HuH-7 (cell line): ENCODE measurements around the gene HSPB9.

Experiments used
- DNase-seq: peaks from one replicate; pipeline ENCODE4 v3.0.0; 2011; ENCODE audit warnings: low spot score

The HSPB9 gene

GRCh38 chr17:42122371-42123303 is at the start of gene HSPB9:
TSS of gene HSPB9 (plus strand) at chr17:42122804. CDS start at chr17:42122851, 47 bp downstream.
- no peak for DNase-seq

GRCh38 chr17:42075789-42076188 is 46.8 kb upstream of the HSPB9 start:
- DNase-seq = no peak

GRCh38 chr17:42076797-42077559 is 45.6 kb upstream of the HSPB9 start:
- DNase-seq = no peak

- DNase-seq = no peak
Measured at GRCh38 chr17:42077755-42078154, 44.8 kb upstream of the HSPB9 start.

- DNase-seq = no peak
Measured at GRCh38 chr17:42078396-42079043, 44.1 kb upstream of the HSPB9 start.

- no peak for DNase-seq
Measured at GRCh38 chr17:42079541-42079940, 43.1 kb upstream of the HSPB9 start.

GRCh38 chr17:42081516-42082129 is 41.0 kb upstream of the HSPB9 start:
- DNase-seq = no peak

- no peak for DNase-seq
Measured at GRCh38 chr17:42087042-42087701, 35.4 kb upstream of the HSPB9 start.

GRCh38 chr17:42087736-42088705 is 34.6 kb upstream of the HSPB9 start:
- peak; percentile 89 for DNase-seq

- no peak for DNase-seq
Measured at GRCh38 chr17:42088736-42089135, 33.9 kb upstream of the HSPB9 start.

- no peak for DNase-seq
Measured at GRCh38 chr17:42090964-42091790, 31.4 kb upstream of the HSPB9 start.

GRCh38 chr17:42092939-42093338 is 29.7 kb upstream of the HSPB9 start:
- DNase-seq = no peak

- no peak for DNase-seq
Measured at GRCh38 chr17:42094375-42095069, 28.1 kb upstream of the HSPB9 start.

GRCh38 chr17:42096360-42097111 is 26.1 kb upstream of the HSPB9 start:
- no peak for DNase-seq

- no peak for DNase-seq
Measured at GRCh38 chr17:42097691-42098631, 24.6 kb upstream of the HSPB9 start, which contains the start of gene ZNF385C. TSS of gene ZNF385C (minus strand) at chr17:42098473. CDS start at chr17:42063056, 35,417 bp downstream.

- DNase-seq = no peak
Measured at GRCh38 chr17:42098730-42099399, 23.7 kb upstream of the HSPB9 start.
